IMR-90 (cell line): ENCODE results near the gene CENPK. TPM values are rescaled to one million over a fixed set of nuclear protein-coding genes. Genes with fewer than 3 reads are reported as not detected.

Source experiments
- ATAC-seq: fragments of 200-7000 bp; cut with Tn5 transposase; 2 replicates; pipeline ENCODE4 v1.9.1; 2020; ENCODE audit warnings: low read depth, mild to moderate bottlenecking, moderate library complexity
- BruUV-seq: library from RNA; stranded (reverse); fragments of 400-500 nt; replicated peaks from 2 replicates; lab custom pipeline; 2021; lab: Mats Ljungman, UMichigan
- CTCF ChIA-PET: fragments of 300-600 bp; formaldehyde crosslinking; extraction: SDS; loops from one replicate; lab custom pipeline; 2021; ENCODE audit warnings: antibody characterized with exemption; lab: Yijun Ruan, JAX
- POLR2A ChIA-PET: fragments of 300-600 bp; sonication (Branson Sonifier 250); formaldehyde crosslinking; loops from one replicate; lab custom pipeline; 2022; ENCODE audit warnings: antibody characterized with exemption; ENCODE audit not compliant: unreplicated experiment; lab: Charles Lee
- DNase-seq: peaks from one replicate; pipeline ENCODE4 v3.0.0; 2013
- H2AFZ ChIP-seq: replicated peaks from 2 replicates; pipeline ENCODE3; 2013; ENCODE audit warnings: low read length, mild to moderate bottlenecking; ENCODE audit not compliant: poor library complexity
- H2AK5ac ChIP-seq: 2 replicates; pipeline ENCODE4 v1.6.1; 2013; ENCODE audit warnings: low read depth, low read length, inconsistent platforms
- H2AK9ac ChIP-seq: replicated peaks from 2 replicates; pipeline ENCODE3; 2013; ENCODE audit warnings: mild to moderate bottlenecking, low read depth, low read length, moderate library complexity; ENCODE audit not compliant: poor library complexity
- H2BK120ac ChIP-seq: 2 replicates; pipeline ENCODE4 v1.6.1; 2013; ENCODE audit warnings: low read depth, low read length, inconsistent platforms
- H2BK15ac ChIP-seq: 3 replicates; pipeline ENCODE4 v1.6.1; 2013; ENCODE audit warnings: low read depth, low read length, inconsistent platforms
- H2BK20ac ChIP-seq: 2 replicates; pipeline ENCODE4 v1.6.1; 2013; ENCODE audit warnings: low read depth, mild to moderate bottlenecking, inconsistent platforms, low read length, moderate library complexity
- H2BK5ac ChIP-seq: 2 replicates; pipeline ENCODE4 v1.6.1; 2013; ENCODE audit warnings: mild to moderate bottlenecking, low read depth, low read length, inconsistent platforms; ENCODE audit not compliant: poor library complexity, severe bottlenecking
- H3K14ac ChIP-seq: replicated peaks from 2 replicates; pipeline ENCODE4 v1.6.1; 2013; ENCODE audit warnings: low read depth, low read length, inconsistent platforms
- H3K18ac ChIP-seq: 2 replicates; pipeline ENCODE4 v1.6.1; 2013; ENCODE audit warnings: low read depth, low read length, control low read depth
- H3K23ac ChIP-seq: 2 replicates; pipeline ENCODE4 v1.6.1; 2013; ENCODE audit warnings: low read depth, low read length, inconsistent platforms
- H3K27ac ChIP-seq: 2 replicates; pipeline ENCODE4 v1.5.1; 2013; ENCODE audit warnings: mild to moderate bottlenecking, control low read depth, low read length; ENCODE audit not compliant: insufficient read depth
- H3K27me3 ChIP-seq: 2 replicates; pipeline ENCODE4 v1.6.1; 2013; ENCODE audit warnings: low read length; ENCODE audit not compliant: control insufficient read depth, insufficient read depth
- H3K36me3 ChIP-seq: 2 replicates; pipeline ENCODE4 v1.6.1; 2013; ENCODE audit warnings: low read length, mixed read lengths; ENCODE audit not compliant: control insufficient read depth, insufficient read depth
- H3K4ac ChIP-seq: 2 replicates; pipeline ENCODE4 v1.6.1; 2013; ENCODE audit warnings: low read depth, low read length, inconsistent platforms
- H3K4me1 ChIP-seq: 2 replicates; pipeline ENCODE4 v1.6.1; 2013; ENCODE audit warnings: low read length, mixed read lengths; ENCODE audit not compliant: control insufficient read depth, insufficient read depth
- H3K4me2 ChIP-seq: 2 replicates; pipeline ENCODE4 v1.6.1; 2013; ENCODE audit warnings: low read depth, mild to moderate bottlenecking, control low read depth, low read length, moderate library complexity
- H3K4me3 ChIP-seq: 2 replicates; pipeline ENCODE4 v1.5.1; 2013; ENCODE audit warnings: low read depth, mild to moderate bottlenecking, control low read depth, low read length, moderate library complexity; ENCODE audit not compliant: insufficient read depth
- H3K56ac ChIP-seq: 2 replicates; pipeline ENCODE4 v1.6.1; 2013; ENCODE audit warnings: low read length, inconsistent platforms; ENCODE audit not compliant: insufficient read depth; ENCODE audit errors: extremely low read depth
- H3K79me1 ChIP-seq, 2 experiments: 2 replicates each; pipeline ENCODE4 v1.6.1; 2013; ENCODE audit warnings: low read length in 2 of 2, inconsistent platforms in 1 of 2, low read depth in 1 of 2
- H3K9ac ChIP-seq: 2 replicates; pipeline ENCODE4 v1.6.1; 2013; ENCODE audit warnings: low read depth, low read length, control low read depth
- H3K9me1 ChIP-seq: 2 replicates; pipeline ENCODE4 v1.6.1; 2013; ENCODE audit warnings: low read length, inconsistent platforms; ENCODE audit not compliant: insufficient read depth
- H3K9me3 ChIP-seq: 2 replicates; pipeline ENCODE4 v1.6.1; 2013; ENCODE audit warnings: low read length; ENCODE audit not compliant: control insufficient read depth, insufficient read depth
- H4K20me1 ChIP-seq: 2 replicates; pipeline ENCODE4 v1.6.1; 2013; ENCODE audit warnings: low read length, inconsistent platforms; ENCODE audit not compliant: insufficient read depth
- H4K5ac ChIP-seq: 2 replicates; pipeline ENCODE4 v1.6.1; 2013; ENCODE audit warnings: mild to moderate bottlenecking, low read depth, low read length, control low read depth
- H4K8ac ChIP-seq, 2 experiments: 2 replicates each; pipeline ENCODE4 v1.6.1; 2013; ENCODE audit warnings: low read depth in 2 of 2, low read length in 2 of 2, control low read depth in 1 of 2, inconsistent platforms in 1 of 2
- H4K91ac ChIP-seq: 2 replicates; pipeline ENCODE4 v1.6.1; 2013; ENCODE audit warnings: low read depth, low read length, inconsistent platforms; ENCODE audit not compliant: insufficient read depth
- CEBPB ChIP-seq: IDR thresholded peaks from 2 replicates; pipeline ENCODE4 v1.6.1; 2012; ENCODE audit warnings: low read depth, low read length, improper control_type of control experiment
- CHD1 ChIP-seq: IDR thresholded peaks from 2 replicates; pipeline ENCODE4 v1.6.1; 2012; ENCODE audit warnings: low read depth, low read length, improper control_type of control experiment
- WGBS, 2 experiments: methylation state at CpG; one replicate each; pipeline versions ENCODE4 v1.1.5 to v1.1.7; 2013; ENCODE audit warnings: missing lambda C conversion rate in 2 of 2; ENCODE audit not compliant: insufficient read length in 1 of 2; ENCODE audit errors: extremely low coverage in 2 of 2; 5-methylcytosine and 5-hydroxymethylcytosine counted together
- dilution Hi-C: fragments of 300-500 bp; cut with HindIII; formaldehyde crosslinking; loops from one replicate; pipeline ENCODE4 v1.14.3; 2018; ENCODE audit warnings: low sequenced_read_pairs; ENCODE audit not compliant: unreplicated experiment
- in situ Hi-C: fragments of 300-500 bp; cut with MboI; formaldehyde crosslinking; loops from 3 replicates; pipeline ENCODE4 v1.14.3; 2019; ENCODE audit warnings: low sequenced_read_pairs, inconsistent platforms, mixed read lengths
- intact Hi-C: fragments of 100-400 bp; cut with micrococcal nuclease; formaldehyde crosslinking; loops from 2 replicates; pipeline ENCODE4 v1.10.0; 2022
- polyA plus RNA-seq, 3 experiments: library from polyadenylated mRNA; depleted of rRNA; stranded (reverse); fragments of >200 nt; gene quantifications; 2 replicates each; pipeline ENCODE4 v1.2.3, GENCODE V29; 2012; ENCODE audit warnings: low replicate concordance in 1 of 3
- total RNA-seq: library from RNA; depleted of rRNA; stranded (reverse); fragments of >200 nt; gene quantifications from 2 replicates; pipeline ENCODE4 v1.2.3, GENCODE V29; 2012

CENPK gene
- total and polyA plus RNA-seq, 2 of the 4 experiments (the other 2 are of a cell fraction), result 5.6 to 9.4 TPM

DNA sequence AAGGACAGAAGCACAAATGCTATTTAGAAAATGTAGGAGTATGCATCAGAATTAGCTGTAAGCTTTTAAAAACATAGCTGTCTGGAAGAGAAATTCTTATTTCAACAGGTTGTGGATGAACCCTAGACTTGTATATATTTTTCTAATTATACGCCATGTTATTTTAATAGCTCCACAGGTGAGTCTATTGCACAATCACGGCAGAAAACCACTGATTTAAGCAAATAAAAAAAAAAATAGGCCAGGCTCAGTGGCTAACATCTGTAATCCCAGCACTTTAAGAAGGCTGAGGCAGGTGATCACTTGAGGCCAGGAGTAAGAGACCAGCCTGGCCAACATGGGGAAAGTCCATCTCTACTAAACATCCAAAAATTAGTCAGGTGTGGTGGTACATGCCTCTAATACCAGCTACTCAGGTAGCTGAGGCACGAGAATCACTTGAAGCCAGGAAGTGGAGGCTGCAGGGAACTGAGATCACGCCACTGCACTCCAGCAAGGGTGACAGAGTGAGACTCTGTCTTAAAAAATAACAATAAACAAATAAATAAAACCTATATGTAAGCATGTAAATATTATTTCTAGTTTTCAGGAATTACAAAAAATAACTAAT lies 49.4 kb upstream of the CENPK start:
- TF ChIP-seq CEBPB (peak; percentile 58), CHD1 (no peak)
- no peak overlapping the region for H2BK5ac ChIP-seq
- 67% methylated on average over 1 of the region's 4 CpGs; no CpG with 5 or more reads in 1 of the 2 experiments for whole genome bisulfite sequencing, 2 experiments
- no peak overlapping the region for H3K9ac ChIP-seq
- H3K79me1 ChIP-seq, result peaks cover 8 to 13% of the 10 kb centered on the region in 2 experiments; a peak in 3 of 4 replicates
- no peak overlapping the region for H2AK9ac ChIP-seq
- no peak overlapping the region for H2AK5ac ChIP-seq
- H3K4me3 ChIP-seq, result no peak overlapping the region
- H3K27ac ChIP-seq, result no peak overlapping the region
- DNase-seq, result no peak
- ChIA-PET POLR2A (no interaction called here), CTCF (no interaction called here)
- no peaks in the 10 kb centered on the region; the same call in 1 of the 2 replicates for H4K20me1 ChIP-seq
- in situ Hi-C loops, result no loop called here
- no TSS peak for BruUV-seq
- H4K91ac ChIP-seq, result no peak overlapping the region
- intact Hi-C loops, result no loop called here
- no peak overlapping the region for H2BK120ac ChIP-seq
- no peak overlapping the region for H3K23ac ChIP-seq
- H3K27me3 ChIP-seq, result no peaks in the 10 kb centered on the region
- H3K9me3 ChIP-seq, result no peaks in the 10 kb centered on the region
- no peak overlapping the region for H4K8ac ChIP-seq
- H3K4me2 ChIP-seq, result no peak overlapping the region
- no peak overlapping the region for H2BK20ac ChIP-seq
- H2BK15ac ChIP-seq, result no peak overlapping the region
- ATAC-seq, result no peak
- H3K9me1 ChIP-seq, result 0 out of 2 replicates have a peak, but pooled peaks cover 2% of the 10 kb centered on the region
- no peak overlapping the region for H3K18ac ChIP-seq
- no peaks in the 10 kb centered on the region for H3K4me1 ChIP-seq
- dilution Hi-C loops, result no loop called here
- H2AFZ ChIP-seq, result no peak overlapping the region
- H3K4ac ChIP-seq, result no peak overlapping the region
- H3K56ac ChIP-seq, result no peak overlapping the region
- peaks cover 28% of the 10 kb centered on the region for H3K36me3 ChIP-seq
- H4K5ac ChIP-seq, result no peak overlapping the region
- H3K14ac ChIP-seq, result no peak overlapping the region
